NAMALWA (cell line): ENCODE results near the gene LMF1.
A peak's percentile ranks its signal among the peaks of the same experiment; 100 is the strongest.

Experiments
- DNase-seq: peaks from one replicate; pipeline ENCODE4 v3.0.0-alpha.2; 2015; ENCODE audit warnings: low spot score

LMF1 gene

GRCh38 chr16:929227-930073 lies 41.3 kb downstream of the LMF1 start:
- no peak for DNase-seq

GRCh38 chr16:928526-928925 lies 42.3 kb downstream of the LMF1 start:
- DNase-seq: no peak

GRCh38 chr16:927931-928330 lies 42.9 kb downstream of the LMF1 start:
- DNase-seq: no peak

- no peak for DNase-seq
Measured at GRCh38 chr16:927406-927805, 43.4 kb downstream of the LMF1 start.

GRCh38 chr16:926715-927114 lies 44.1 kb downstream of the LMF1 start:
- DNase-seq: no peak

GRCh38 chr16:924806-925205 lies 46.0 kb downstream of the LMF1 start:
- DNase-seq: no peak

GRCh38 chr16:924063-924462 lies 46.7 kb downstream of the LMF1 start:
- no peak for DNase-seq

- DNase-seq: no peak
Measured at GRCh38 chr16:923184-923583, 47.6 kb downstream of the LMF1 start.

- DNase-seq: no peak
Measured at GRCh38 chr16:922051-922450, 48.7 kb downstream of the LMF1 start.

- no peak for DNase-seq
Measured at GRCh38 chr16:921321-921905, 49.4 kb downstream of the LMF1 start.

- peak; percentile 23 for DNase-seq
Measured at GRCh38 chr16:920717-921116, 50.1 kb downstream of the LMF1 start.

- DNase-seq: no peak
Measured at GRCh38 chr16:920051-920681, 50.6 kb downstream of the LMF1 start.

GRCh38 chr16:919658-920050 lies 51.1 kb downstream of the LMF1 start:
- no peak for DNase-seq

- DNase-seq: no peak
Measured at GRCh38 chr16:918741-919657, 51.8 kb downstream of the LMF1 start.

- DNase-seq: no peak
Measured at GRCh38 chr16:918068-918467, 52.7 kb downstream of the LMF1 start.

- DNase-seq: no peak
Measured at GRCh38 chr16:917591-918061, 53.2 kb downstream of the LMF1 start.

GRCh38 chr16:916035-916799 lies 54.6 kb downstream of the LMF1 start:
- no peak for DNase-seq

- no peak for DNase-seq
Measured at GRCh38 chr16:915546-915945, 55.2 kb downstream of the LMF1 start.

- DNase-seq: no peak
Measured at GRCh38 chr16:914440-914839, 56.3 kb downstream of the LMF1 start.

GRCh38 chr16:913817-914439 lies 56.9 kb downstream of the LMF1 start:
- no peak for DNase-seq
